DND-41 (cell line): ENCODE measurements around the gene TNFRSF8.

Experiments used
- ATAC-seq: fragments of 200-7000 bp; cut with Tn5 transposase; 3 replicates; pipeline ENCODE4 v1.9.1; 2021; ENCODE audit warnings: low read depth; ENCODE audit not compliant: insufficient read depth
- DNase-seq: peaks from one replicate; pipeline ENCODE4 v3.0.0-alpha.2; 2020
- H2AFZ ChIP-seq: 2 replicates; pipeline ENCODE4 v1.6.0; 2012; ENCODE audit warnings: low read depth, low read length
- H3K27ac ChIP-seq: 2 replicates; pipeline ENCODE4 v1.5.1; 2012; ENCODE audit warnings: low read length, inconsistent platforms
- H3K27me3 ChIP-seq: fragments of 200-600 bp; sonication (generic); 2 replicates; pipeline ENCODE4 v1.6.0; 2012; ENCODE audit warnings: low read length, mild to moderate bottlenecking, inconsistent platforms; ENCODE audit not compliant: insufficient read depth, poor library complexity
- H3K36me3 ChIP-seq: 2 replicates; pipeline ENCODE4 v1.5.1; 2012; ENCODE audit warnings: low read length, inconsistent platforms; ENCODE audit not compliant: insufficient read depth
- H3K4me1 ChIP-seq: 2 replicates; pipeline ENCODE4 v1.5.1; 2012; ENCODE audit warnings: mild to moderate bottlenecking, low read length; ENCODE audit not compliant: insufficient read depth
- H3K4me2 ChIP-seq: 2 replicates; pipeline ENCODE4 v1.6.0; 2012; ENCODE audit warnings: mild to moderate bottlenecking, moderate library complexity, low read length, inconsistent platforms; ENCODE audit not compliant: insufficient read depth
- H3K4me3 ChIP-seq, 2 experiments: fragments of 200-600 bp in 1 of 2; shearing (Covaris generic) in 1 of 2; 2 replicates each; pipeline ENCODE4 v1.5.1; 2012 to 2016; ENCODE audit warnings: inconsistent platforms in 2 of 2, low read length in 2 of 2, mild to moderate bottlenecking in 2 of 2, low read depth in 1 of 2, moderate library complexity in 1 of 2
- H3K79me2 ChIP-seq: 2 replicates; pipeline ENCODE4 v1.6.0; 2012; ENCODE audit warnings: low read length, inconsistent platforms; ENCODE audit not compliant: insufficient read depth
- H3K9ac ChIP-seq: 2 replicates; pipeline ENCODE4 v1.6.0; 2012; ENCODE audit warnings: low read depth, mild to moderate bottlenecking, inconsistent platforms, low read length, moderate library complexity
- H3K9me3 ChIP-seq: 2 replicates; pipeline ENCODE4 v1.5.1; 2012; ENCODE audit warnings: low read length, moderate library complexity, mild to moderate bottlenecking, inconsistent platforms; ENCODE audit not compliant: insufficient read depth, severe bottlenecking
- H4K20me1 ChIP-seq: 2 replicates; pipeline ENCODE4 v1.6.0; 2012; ENCODE audit warnings: low read length; ENCODE audit not compliant: insufficient read depth
- EZH2 ChIP-seq: IDR thresholded peaks from 3 replicates; pipeline ENCODE4 v1.6.1; 2012; ENCODE audit warnings: borderline replicate concordance, low read depth, mild to moderate bottlenecking, moderate library complexity, low read length, inconsistent platforms; ENCODE audit not compliant: severe bottlenecking
- TF ChIP-seq, protein P1 (sequence below): IDR thresholded peaks from 2 replicates; pipeline ENCODE4 v1.5.1; 2012; ENCODE audit warnings: borderline replicate concordance, low read length, moderate library complexity, mild to moderate bottlenecking; ENCODE audit not compliant: poor library complexity, severe bottlenecking; ENCODE audit errors: extremely low read depth

TNFRSF8 gene

DNA sequence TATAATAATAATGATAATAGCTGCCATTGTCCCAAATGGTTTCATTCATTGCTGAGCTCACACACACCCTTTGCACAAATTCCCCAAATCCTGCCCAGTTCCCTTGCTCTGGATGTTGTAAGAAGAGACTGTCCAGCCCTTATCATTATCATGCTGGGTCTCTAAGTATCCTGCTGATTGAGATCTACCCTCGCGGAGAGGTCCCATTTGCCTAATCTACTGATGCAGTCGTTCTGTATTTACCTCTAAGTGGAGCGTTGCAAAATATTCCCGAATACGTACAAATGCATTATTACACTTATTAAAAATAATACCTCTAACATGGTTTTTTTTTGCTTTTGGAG, 51.2 kb downstream of the TNFRSF8 start:
- H4K20me1 ChIP-seq = no peaks in the 10 kb centered on the region
- H3K4me3 ChIP-seq = no peak overlapping the region
- TF ChIP-seq EZH2 = no peak
- TF ChIP-seq, protein P1, sequence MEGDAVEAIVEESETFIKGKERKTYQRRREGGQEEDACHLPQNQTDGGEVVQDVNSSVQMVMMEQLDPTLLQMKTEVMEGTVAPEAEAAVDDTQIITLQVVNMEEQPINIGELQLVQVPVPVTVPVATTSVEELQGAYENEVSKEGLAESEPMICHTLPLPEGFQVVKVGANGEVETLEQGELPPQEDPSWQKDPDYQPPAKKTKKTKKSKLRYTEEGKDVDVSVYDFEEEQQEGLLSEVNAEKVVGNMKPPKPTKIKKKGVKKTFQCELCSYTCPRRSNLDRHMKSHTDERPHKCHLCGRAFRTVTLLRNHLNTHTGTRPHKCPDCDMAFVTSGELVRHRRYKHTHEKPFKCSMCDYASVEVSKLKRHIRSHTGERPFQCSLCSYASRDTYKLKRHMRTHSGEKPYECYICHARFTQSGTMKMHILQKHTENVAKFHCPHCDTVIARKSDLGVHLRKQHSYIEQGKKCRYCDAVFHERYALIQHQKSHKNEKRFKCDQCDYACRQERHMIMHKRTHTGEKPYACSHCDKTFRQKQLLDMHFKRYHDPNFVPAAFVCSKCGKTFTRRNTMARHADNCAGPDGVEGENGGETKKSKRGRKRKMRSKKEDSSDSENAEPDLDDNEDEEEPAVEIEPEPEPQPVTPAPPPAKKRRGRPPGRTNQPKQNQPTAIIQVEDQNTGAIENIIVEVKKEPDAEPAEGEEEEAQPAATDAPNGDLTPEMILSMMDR = no peak
- no peaks in the 10 kb centered on the region for H3K9me3 ChIP-seq
- DNase-seq (no peak), ATAC-seq (no peak)
- H3K4me2 ChIP-seq = no peak overlapping the region
- H3K79me2 ChIP-seq = no peaks in the 10 kb centered on the region
- H2AFZ ChIP-seq = no peak overlapping the region
- no peaks in the 10 kb centered on the region for H3K4me1 ChIP-seq
- no peaks in the 10 kb centered on the region for H3K27me3 ChIP-seq
- no peak overlapping the region for H3K27ac ChIP-seq
- H3K36me3 ChIP-seq = no peaks in the 10 kb centered on the region
- no peak overlapping the region for H3K9ac ChIP-seq

DNA sequence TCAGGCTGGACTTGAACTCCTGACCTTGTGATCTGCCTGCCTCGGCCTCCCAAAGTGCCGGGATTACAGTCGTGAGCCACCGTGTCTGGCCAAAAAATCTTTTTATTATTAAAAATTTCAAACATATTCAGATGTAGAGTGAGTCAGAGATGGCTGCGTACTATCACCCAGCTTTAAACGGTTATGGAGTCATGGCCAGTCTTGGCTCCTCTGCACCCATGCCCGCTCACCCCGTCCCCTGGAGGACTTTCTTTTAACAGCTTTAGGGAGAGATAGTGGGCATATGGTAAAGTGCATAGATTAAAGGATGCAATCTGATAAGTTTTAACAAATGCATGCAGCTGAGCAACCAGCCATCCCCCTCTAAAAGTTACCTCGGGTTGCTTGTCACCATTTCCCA, 51.8 kb downstream of the TNFRSF8 start:
- no peaks in the 10 kb centered on the region for H3K79me2 ChIP-seq
- no peak overlapping the region for H3K4me3 ChIP-seq
- no peaks in the 10 kb centered on the region for H3K9me3 ChIP-seq
- DNase-seq (no peak), ATAC-seq (no peak)
- TF ChIP-seq, protein P1 = no peak
- no peak for TF ChIP-seq EZH2
- no peak overlapping the region for H3K27ac ChIP-seq
- no peaks in the 10 kb centered on the region for H3K27me3 ChIP-seq
- H3K9ac ChIP-seq = no peak overlapping the region
- H3K36me3 ChIP-seq = no peaks in the 10 kb centered on the region
- H2AFZ ChIP-seq = no peak overlapping the region
- no peaks in the 10 kb centered on the region for H3K4me1 ChIP-seq
- H3K4me2 ChIP-seq = no peak overlapping the region
- H4K20me1 ChIP-seq = no peaks in the 10 kb centered on the region

DNA sequence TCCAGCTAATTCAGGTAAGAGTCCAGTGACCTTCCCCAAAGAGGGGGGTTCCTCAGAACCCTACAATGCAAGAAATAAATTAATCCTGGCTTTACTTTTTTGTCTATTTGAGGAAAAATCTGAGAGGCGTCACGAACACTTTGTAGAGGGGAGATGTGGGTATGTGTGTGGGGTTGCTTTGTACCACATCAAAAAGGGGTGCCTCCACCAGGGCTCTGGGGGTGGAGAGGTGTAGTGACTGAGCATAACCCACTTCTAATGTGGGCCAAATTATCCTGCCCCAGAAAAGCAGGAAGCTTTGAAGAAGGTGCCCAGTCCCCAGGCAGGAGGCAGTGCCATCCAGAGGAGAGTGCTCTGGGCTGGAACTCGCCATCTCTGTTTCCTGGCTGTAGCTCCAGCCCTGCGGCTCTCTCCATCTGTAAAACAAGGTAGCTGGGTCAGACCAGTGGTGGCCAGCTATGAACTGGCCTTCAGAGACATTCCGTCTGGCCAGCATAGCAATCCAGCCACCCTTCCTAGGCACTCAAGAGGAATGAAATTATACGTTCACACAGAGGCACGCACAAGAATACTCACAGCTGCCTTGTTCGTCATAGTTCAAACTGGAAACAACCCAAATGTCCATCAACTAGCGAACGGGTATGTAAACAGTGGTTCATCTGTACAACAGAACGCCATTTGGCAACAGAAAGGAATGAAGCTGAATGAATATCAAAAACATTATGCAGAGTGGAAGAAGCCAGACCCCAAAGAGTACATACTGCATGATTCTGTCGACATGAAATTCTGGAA, 58.3 kb downstream of the TNFRSF8 start:
- TF ChIP-seq, protein P1 = no peak
- no peak for TF ChIP-seq EZH2
- Histone ChIP-seq H3K4me1 (no peaks in the 10 kb centered on the region), H3K36me3 (no peaks in the 10 kb centered on the region), H3K27me3 (peaks cover 3% of the 10 kb centered on the region), H3K9me3 (no peaks in the 10 kb centered on the region), H3K79me2 (no peaks in the 10 kb centered on the region), H3K9ac (no peak overlapping the region), H3K4me2 (no peak overlapping the region), H3K4me3 (no peak overlapping the region), H4K20me1 (0 out of 2 replicates have a peak, but pooled peaks cover 2% of the 10 kb centered on the region), H2AFZ (no peak overlapping the region), H3K27ac (no peak overlapping the region)
- DNase-seq (peak; percentile 27), ATAC-seq (peak; percentile 52; the same call in 2 of the 3 replicates)

GRCh38 chr1:12123172-12123571, 60.1 kb downstream of the TNFRSF8 start:
- no peak overlapping the region for H3K4me3 ChIP-seq

More at GRCh38 chr1:12123172-12123571, 60.1 kb downstream of the TNFRSF8 start:
- H3K9me3 ChIP-seq = no peaks in the 10 kb centered on the region
- H3K79me2 ChIP-seq = no peaks in the 10 kb centered on the region
- H3K27ac ChIP-seq = no peak overlapping the region
- peaks cover 3% of the 10 kb centered on the region for H3K27me3 ChIP-seq
- no peak for TF ChIP-seq EZH2
- TF ChIP-seq, protein P1 = no peak
- 0 out of 2 replicates have a peak, but pooled peaks cover 2% of the 10 kb centered on the region for H4K20me1 ChIP-seq
- no peak for DNase-seq
- H3K36me3 ChIP-seq = no peaks in the 10 kb centered on the region
- H2AFZ ChIP-seq = no peak overlapping the region
- no peak for ATAC-seq
- H3K4me1 ChIP-seq = no peaks in the 10 kb centered on the region
- no peak overlapping the region for H3K4me2 ChIP-seq
- no peak overlapping the region for H3K9ac ChIP-seq
